ENCODE measurements around the gene CLCN2. TPM values are rescaled to one million over a fixed set of nuclear protein-coding genes. Genes with fewer than 3 reads are reported as not detected.

Gene CLCN2
- total RNA-seq, 1 experiment from 2014 or later = 2.9 TPM

- peaks cover 51% of the 10 kb centered on the region for H3K36me3 ChIP-seq
- H3K4me3 ChIP-seq = no peak overlapping the region
- no peaks in the 10 kb centered on the region for H3K9me3 ChIP-seq
- no peaks in the 10 kb centered on the region for H3K27me3 ChIP-seq
- DNase-seq = peak; percentile 99
Observed at GRCh38 chr3:184368586-184369183, 7.3 kb upstream of the CLCN2 start.

DNA sequence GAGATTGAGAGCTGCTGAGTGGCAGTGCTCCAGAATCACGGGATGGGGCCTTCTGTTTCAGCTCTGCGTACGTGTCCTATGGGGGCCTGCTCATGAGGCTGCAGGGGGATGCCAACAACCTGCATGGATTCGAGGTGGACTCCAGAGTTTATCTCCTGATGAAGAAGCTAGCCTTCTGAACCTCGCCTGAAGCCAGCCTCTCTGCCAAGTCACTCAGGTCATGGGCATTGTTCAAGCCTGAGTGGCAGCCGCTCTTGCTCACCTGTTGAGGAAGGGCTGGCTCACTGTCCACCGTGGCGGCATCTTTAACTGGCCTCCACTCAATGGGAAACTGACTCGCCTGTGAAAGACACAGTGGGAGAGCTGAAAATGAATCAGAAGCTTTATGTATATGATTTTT, 6.7 kb upstream of the CLCN2 start:
- Histone ChIP-seq H3K4me3 (no peak overlapping the region), H3K9me3 (no peaks in the 10 kb centered on the region)

GRCh38 chr3:184366619-184367289, 5.3 kb upstream of the CLCN2 start:
- H3K27me3 ChIP-seq = no peaks in the 10 kb centered on the region
- H3K9me3 ChIP-seq = no peaks in the 10 kb centered on the region
- H3K36me3 ChIP-seq = peaks cover 55% of the 10 kb centered on the region
- DNase-seq = no peak
- H3K4me3 ChIP-seq = no peak overlapping the region

More for the DNA sequence above, 6.7 kb upstream of the CLCN2 start:
- no peak for DNase-seq
- Histone ChIP-seq H3K36me3 (peaks cover 55% of the 10 kb centered on the region), H3K27me3 (no peaks in the 10 kb centered on the region)

DNA sequence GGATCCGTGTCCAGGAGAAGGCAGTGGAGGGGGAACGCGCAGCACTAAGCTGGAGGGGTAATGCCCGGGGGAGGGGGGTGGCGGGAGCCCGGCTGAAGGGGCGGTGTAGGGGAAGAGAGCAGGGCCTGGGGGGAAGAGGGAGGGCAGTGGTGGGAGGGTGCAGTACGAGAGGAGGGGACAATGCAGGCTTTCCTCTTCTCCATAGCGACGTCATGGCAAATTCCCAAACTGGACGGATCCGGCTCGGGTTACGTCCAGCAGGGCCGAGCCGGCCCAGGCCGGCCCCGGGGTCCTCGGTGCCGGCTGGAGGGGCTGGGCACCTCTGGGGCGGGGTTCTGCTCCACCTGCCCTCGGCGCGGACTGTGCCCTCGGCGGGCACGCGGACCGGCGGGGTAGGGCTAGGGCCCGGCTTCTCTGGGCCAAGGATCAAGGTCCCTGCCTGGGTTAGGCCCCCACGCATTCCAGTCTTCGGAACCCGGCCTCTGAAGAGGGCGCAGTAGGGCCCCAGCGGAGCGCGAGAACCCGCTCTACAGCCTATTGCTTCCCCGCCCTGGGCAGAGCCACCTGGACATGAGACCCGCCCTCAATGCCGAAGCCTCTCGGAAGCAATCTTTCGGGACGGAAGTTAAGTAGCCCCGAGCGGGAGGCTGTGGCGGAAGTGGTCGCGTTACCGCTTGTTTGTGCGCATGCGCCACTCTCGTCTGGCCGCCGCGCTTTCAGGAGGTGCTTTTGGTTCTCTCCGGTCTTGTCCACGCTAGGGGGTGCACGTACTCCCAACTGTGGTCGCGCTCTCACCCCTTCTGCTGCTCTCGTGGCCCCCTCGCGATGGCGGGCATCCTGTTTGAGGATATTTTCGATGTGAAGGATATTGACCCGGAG, 1.5 kb upstream of the CLCN2 start:
- peak; percentile 98 for DNase-seq
- H3K4me3 ChIP-seq = peak overlapping the region; percentile 75
- no peaks in the 10 kb centered on the region for H3K27me3 ChIP-seq
- H3K9me3 ChIP-seq = no peaks in the 10 kb centered on the region
- H3K36me3 ChIP-seq = peaks cover 40% of the 10 kb centered on the region

DNA sequence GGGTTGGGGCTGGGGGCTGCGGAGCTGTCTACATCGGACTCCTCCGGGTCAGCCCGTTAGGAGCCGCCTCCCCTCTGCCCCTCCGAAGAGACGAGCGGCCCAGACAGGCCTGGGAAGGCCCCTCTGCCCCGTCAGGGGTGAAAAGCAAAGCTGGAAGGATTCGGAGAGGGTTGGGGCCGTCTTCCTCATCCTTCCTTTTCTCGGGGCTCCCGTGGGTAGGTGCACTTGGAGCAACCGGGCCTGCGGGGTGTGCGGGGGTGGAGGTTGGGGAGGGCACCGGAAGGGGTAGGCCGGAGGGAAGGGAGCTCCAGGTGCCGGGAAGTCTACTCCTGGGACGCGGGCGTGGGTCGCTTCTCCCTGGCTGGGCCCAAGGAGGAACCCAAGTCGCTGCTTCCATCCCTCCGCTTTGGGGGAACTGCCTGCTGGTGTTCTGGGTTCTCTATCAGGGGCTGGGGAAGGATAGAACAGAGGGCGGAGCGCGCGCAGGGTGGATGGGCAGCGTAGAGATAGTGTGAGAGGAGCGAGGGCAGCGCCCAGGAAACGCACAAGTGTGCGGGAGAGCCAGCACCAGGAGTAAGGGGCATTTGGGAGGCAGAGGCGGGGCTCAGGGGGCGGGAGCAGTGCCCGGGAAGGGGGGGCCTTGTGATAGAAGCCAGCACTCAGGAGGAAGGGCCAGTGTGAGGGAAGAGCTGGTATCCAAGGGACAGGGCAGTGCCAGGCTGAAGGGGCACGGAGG, 695 bp upstream of the CLCN2 start:
- peak overlapping the region; percentile 75 for H3K4me3 ChIP-seq
- H3K27me3 ChIP-seq = no peaks in the 10 kb centered on the region
- DNase-seq = peak; percentile 88
- H3K9me3 ChIP-seq = no peaks in the 10 kb centered on the region
- H3K36me3 ChIP-seq = peaks cover 34% of the 10 kb centered on the region

DNA sequence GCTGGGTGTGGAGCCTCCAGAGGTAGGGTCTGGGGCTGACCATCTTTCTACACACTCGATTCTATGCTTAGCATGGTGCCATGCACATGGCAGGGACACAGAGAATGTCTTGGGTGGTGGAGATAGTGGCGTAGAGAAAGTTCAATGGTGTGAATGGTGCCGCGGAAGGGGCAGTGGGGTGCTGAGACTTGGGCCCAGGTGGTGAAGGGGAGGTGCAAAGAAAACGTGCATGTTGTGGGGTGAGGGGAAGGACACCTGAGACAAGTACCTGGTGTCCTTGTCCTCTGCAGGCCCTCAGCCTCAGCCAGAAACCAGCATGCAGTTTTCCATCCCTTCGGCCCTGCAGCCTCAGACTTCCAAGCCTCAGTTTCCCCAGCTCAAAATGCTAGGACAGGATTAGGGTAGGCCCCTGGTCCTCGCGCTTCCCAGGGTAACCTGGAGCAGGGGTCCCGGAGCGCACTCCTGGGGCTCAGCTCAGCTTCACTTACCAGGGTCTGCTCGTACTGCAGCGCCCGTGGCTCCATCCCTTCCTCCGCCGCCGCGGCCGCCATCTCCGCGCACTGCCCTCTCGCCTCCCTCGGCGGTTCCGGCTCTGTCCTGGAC, 375 bp downstream of the CLCN2 start:
- Histone ChIP-seq H3K4me3 (peak overlapping the region; percentile 75), H3K9me3 (no peaks in the 10 kb centered on the region), H3K36me3 (peaks cover 25% of the 10 kb centered on the region), H3K27me3 (no peaks in the 10 kb centered on the region)
- no peak for DNase-seq

GRCh38 chr3:184360070-184360928, 1.1 kb downstream of the CLCN2 start:
- Histone ChIP-seq H3K4me3 (peak overlapping the region; percentile 75), H3K36me3 (peaks cover 21% of the 10 kb centered on the region), H3K9me3 (no peaks in the 10 kb centered on the region), H3K27me3 (no peaks in the 10 kb centered on the region)
- DNase-seq = no peak

DNA sequence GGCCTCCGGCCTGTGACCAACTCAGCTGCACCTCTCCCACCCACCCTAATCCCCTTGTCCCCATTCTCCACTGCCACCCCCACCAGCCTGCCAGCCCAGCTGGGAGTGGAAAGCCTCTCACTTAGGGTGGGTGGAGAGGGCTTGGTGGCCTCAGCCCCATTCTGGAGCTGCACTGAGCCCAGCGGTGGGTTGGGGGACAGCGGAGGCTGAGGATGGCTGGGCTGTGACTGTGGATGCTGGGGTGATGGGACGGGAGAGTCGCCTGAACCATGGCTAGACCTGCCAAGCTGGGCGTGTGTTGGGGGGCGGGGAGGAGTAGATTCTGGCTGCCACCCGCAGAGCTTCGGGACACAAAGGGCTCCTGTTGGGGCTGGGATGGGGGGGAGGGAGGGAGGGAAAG, 1.8 kb downstream of the CLCN2 start:
- Histone ChIP-seq H3K27me3 (no peaks in the 10 kb centered on the region), H3K36me3 (peaks cover 14% of the 10 kb centered on the region), H3K4me3 (no peak overlapping the region), H3K9me3 (no peaks in the 10 kb centered on the region)
- DNase-seq = no peak

GRCh38 chr3:184358921-184359350, 2.5 kb downstream of the CLCN2 start:
- no peaks in the 10 kb centered on the region for H3K27me3 ChIP-seq
- H3K36me3 ChIP-seq = peaks cover 9% of the 10 kb centered on the region
- H3K4me3 ChIP-seq = no peak overlapping the region
- H3K9me3 ChIP-seq = no peaks in the 10 kb centered on the region
- DNase-seq = no peak

DNA sequence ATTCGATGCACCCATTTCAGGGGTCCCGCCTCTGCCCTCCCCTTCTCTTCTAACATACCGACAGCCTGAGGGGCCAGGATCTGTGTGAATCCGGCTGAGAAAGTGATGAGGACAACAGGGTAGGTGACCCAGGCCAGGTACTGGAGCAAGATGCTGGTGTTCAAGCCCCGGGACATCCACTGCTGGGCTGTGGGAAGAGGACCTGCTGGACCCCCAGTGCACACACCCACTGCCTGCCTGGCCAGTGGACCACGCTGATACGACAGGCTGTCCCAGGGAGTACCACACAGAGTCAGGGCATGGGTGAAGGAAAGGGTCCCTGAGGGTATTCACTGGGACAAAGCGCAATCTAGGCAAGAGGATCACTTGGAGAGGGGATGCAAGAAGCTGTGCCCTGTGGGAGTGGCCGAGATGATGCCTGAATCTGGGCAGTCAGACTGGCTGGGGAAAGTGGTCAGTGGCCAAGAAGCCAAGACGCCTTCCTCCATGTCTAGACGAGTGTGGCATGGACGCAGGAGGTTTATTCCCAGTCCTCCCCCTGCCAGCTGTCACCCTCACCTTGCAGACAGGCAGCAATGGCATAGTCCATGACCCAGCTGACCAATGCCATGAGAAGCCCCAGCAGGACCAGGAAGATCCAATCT, 3.2 kb downstream of the CLCN2 start:
- Histone ChIP-seq H3K4me3 (no peak overlapping the region), H3K36me3 (peaks cover 3% of the 10 kb centered on the region)

GRCh38 chr3:184357248-184358123, 3.9 kb downstream of the CLCN2 start:
- H3K27me3 ChIP-seq = no peaks in the 10 kb centered on the region
- 0 out of 2 replicates have a peak, but pooled peaks cover 3% of the 10 kb centered on the region for H3K36me3 ChIP-seq
- H3K9me3 ChIP-seq = no peaks in the 10 kb centered on the region
- no peak overlapping the region for H3K4me3 ChIP-seq
- no peak for DNase-seq

More for the DNA sequence above, 3.2 kb downstream of the CLCN2 start:
- Histone ChIP-seq H3K9me3 (no peaks in the 10 kb centered on the region), H3K27me3 (no peaks in the 10 kb centered on the region)
- DNase-seq = no peak

GRCh38 chr3:184355261-184356040, 6.0 kb downstream of the CLCN2 start:
- DNase-seq = no peak

DNA sequence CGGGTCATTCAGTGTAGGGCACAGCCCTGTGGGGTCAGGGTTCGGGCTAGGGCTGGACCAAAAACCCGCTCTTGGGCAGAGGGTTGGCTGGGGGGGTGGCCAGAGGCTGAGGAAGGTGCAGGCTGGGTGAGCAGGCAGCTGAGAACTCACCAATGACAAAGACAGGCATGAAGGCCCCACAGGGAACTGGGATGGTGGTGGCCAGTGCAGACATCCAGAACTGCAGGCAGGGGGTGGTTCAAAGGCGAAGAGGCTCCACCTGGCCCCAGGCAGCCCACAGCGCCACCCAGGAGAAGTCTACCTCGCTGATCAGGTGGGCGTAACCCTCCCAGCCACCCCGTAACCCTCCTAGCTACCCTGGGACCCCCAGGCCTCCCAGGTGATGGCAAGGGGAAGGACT, 6.7 kb downstream of the CLCN2 start:
- Histone ChIP-seq H3K27me3 (no peaks in the 10 kb centered on the region), H3K36me3 (0 out of 2 replicates have a peak, but pooled peaks cover 5% of the 10 kb centered on the region), H3K9me3 (no peaks in the 10 kb centered on the region), H3K4me3 (no peak overlapping the region)
- no peak for DNase-seq

More at GRCh38 chr3:184355261-184356040, 6.0 kb downstream of the CLCN2 start:
- Histone ChIP-seq H3K4me3 (no peak overlapping the region), H3K9me3 (no peaks in the 10 kb centered on the region), H3K36me3 (0 out of 2 replicates have a peak, but pooled peaks cover 5% of the 10 kb centered on the region), H3K27me3 (no peaks in the 10 kb centered on the region)
